Measurements from ENCODE around the gene RHBDF1.

DNA sequence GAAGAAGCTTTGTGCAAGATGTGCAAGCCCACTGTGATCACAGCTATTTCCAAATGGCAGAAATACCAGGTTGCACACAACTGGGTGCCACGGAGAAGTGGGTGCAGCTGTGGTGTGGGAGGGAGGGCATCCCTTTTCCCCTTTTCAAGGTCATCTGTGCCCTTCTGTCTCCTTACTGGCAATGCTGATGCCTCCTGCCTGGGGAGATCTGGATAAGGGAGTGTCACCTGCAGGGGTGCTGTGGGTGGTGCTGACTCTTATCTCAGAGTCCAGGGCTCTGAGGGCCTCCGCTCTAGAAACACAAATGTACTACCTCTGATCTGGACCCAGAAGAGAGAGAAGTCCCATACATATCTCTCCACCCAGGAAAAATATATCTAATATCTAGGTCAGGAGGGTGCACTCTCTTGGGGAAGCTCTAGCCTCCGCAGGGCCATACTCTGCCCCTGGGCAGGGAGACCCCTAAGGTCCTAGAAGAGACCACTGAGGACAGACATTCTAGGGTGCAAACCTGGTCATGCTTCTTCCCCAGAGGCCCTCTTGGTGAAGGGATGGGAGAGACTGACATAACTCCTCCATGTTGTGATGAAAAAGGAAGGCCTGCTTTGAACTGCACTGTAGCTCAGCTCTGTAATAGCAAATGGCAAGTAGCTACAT, 47.5 kb upstream of the RHBDF1 start:
- TF ChIP-seq, protein P1, sequence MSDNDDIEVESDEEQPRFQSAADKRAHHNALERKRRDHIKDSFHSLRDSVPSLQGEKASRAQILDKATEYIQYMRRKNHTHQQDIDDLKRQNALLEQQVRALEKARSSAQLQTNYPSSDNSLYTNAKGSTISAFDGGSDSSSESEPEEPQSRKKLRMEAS (IDR thresholded peaks at IDR 0.05; ENCODE audit: low read depth), result no peak
- TF ChIP-seq, protein P2, sequence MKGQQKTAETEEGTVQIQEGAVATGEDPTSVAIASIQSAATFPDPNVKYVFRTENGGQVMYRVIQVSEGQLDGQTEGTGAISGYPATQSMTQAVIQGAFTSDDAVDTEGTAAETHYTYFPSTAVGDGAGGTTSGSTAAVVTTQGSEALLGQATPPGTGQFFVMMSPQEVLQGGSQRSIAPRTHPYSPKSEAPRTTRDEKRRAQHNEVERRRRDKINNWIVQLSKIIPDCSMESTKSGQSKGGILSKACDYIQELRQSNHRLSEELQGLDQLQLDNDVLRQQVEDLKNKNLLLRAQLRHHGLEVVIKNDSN (IDR thresholded peaks at IDR 0.05; ENCODE audit: borderline replicate concordance, low read depth), result no peak
- TF ChIP-seq RFX5 (IDR thresholded peaks at IDR 0.05; ENCODE audit: low read length), result no peak
- TF ChIP-seq, protein P3, sequence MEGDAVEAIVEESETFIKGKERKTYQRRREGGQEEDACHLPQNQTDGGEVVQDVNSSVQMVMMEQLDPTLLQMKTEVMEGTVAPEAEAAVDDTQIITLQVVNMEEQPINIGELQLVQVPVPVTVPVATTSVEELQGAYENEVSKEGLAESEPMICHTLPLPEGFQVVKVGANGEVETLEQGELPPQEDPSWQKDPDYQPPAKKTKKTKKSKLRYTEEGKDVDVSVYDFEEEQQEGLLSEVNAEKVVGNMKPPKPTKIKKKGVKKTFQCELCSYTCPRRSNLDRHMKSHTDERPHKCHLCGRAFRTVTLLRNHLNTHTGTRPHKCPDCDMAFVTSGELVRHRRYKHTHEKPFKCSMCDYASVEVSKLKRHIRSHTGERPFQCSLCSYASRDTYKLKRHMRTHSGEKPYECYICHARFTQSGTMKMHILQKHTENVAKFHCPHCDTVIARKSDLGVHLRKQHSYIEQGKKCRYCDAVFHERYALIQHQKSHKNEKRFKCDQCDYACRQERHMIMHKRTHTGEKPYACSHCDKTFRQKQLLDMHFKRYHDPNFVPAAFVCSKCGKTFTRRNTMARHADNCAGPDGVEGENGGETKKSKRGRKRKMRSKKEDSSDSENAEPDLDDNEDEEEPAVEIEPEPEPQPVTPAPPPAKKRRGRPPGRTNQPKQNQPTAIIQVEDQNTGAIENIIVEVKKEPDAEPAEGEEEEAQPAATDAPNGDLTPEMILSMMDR (IDR thresholded peaks at IDR 0.05), result no peak
- TF ChIP-seq FOSL2 (IDR thresholded peaks at IDR 0.05; ENCODE audit: borderline replicate concordance, low read depth), result no peak
- no peak for TF ChIP-seq EP300 (IDR thresholded peaks at IDR 0.05; ENCODE audit: borderline replicate concordance in 1 of 2, low read depth in 1 of 2, low read length in 1 of 2)
- no peak for TF ChIP-seq POLR2AphosphoS5 (IDR thresholded peaks at IDR 0.05; ENCODE audit: low read depth, low read length)
- no peak for TF ChIP-seq NRF1 (IDR thresholded peaks at IDR 0.05; ENCODE audit: low read depth, low read length)
- no peak for TF ChIP-seq YY1 (IDR thresholded peaks at IDR 0.05; ENCODE audit: low read depth)
- no peak for TF ChIP-seq SMC3 (IDR thresholded peaks at IDR 0.05; ENCODE audit: low read depth, low read length)
- TF ChIP-seq FOXM1 (IDR thresholded peaks at IDR 0.05; ENCODE audit: low read depth), result no peak
- TF ChIP-seq, protein P4, sequence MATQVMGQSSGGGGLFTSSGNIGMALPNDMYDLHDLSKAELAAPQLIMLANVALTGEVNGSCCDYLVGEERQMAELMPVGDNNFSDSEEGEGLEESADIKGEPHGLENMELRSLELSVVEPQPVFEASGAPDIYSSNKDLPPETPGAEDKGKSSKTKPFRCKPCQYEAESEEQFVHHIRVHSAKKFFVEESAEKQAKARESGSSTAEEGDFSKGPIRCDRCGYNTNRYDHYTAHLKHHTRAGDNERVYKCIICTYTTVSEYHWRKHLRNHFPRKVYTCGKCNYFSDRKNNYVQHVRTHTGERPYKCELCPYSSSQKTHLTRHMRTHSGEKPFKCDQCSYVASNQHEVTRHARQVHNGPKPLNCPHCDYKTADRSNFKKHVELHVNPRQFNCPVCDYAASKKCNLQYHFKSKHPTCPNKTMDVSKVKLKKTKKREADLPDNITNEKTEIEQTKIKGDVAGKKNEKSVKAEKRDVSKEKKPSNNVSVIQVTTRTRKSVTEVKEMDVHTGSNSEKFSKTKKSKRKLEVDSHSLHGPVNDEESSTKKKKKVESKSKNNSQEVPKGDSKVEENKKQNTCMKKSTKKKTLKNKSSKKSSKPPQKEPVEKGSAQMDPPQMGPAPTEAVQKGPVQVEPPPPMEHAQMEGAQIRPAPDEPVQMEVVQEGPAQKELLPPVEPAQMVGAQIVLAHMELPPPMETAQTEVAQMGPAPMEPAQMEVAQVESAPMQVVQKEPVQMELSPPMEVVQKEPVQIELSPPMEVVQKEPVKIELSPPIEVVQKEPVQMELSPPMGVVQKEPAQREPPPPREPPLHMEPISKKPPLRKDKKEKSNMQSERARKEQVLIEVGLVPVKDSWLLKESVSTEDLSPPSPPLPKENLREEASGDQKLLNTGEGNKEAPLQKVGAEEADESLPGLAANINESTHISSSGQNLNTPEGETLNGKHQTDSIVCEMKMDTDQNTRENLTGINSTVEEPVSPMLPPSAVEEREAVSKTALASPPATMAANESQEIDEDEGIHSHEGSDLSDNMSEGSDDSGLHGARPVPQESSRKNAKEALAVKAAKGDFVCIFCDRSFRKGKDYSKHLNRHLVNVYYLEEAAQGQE (IDR thresholded peaks at IDR 0.05; ENCODE audit: low read depth, low read length), result no peak

Data from SK-N-SH (cell line).